KMS-11 (cell line): Measurements from ENCODE around the gene IL1R2.

ENCODE experiments used
- H2AFZ ChIP-seq: fragments of 200-600 bp; sonication (generic); 2 replicates; pipeline ENCODE4 v1.6.1; 2016; ENCODE audit warnings: antibody characterized with exemption, mixed run types, low read depth
- H3K27ac ChIP-seq: fragments of 200-600 bp; sonication (generic); 2 replicates; pipeline ENCODE4 v1.6.1; 2016; ENCODE audit warnings: mild to moderate bottlenecking, mixed run types
- H3K27me3 ChIP-seq: fragments of 200-600 bp; sonication (generic); 2 replicates; pipeline ENCODE4 v1.6.1; 2017; ENCODE audit warnings: mild to moderate bottlenecking, low read depth, mixed run types, moderate library complexity; ENCODE audit not compliant: insufficient read depth
- H3K36me3 ChIP-seq: fragments of 200-600 bp; sonication (generic); 2 replicates; pipeline ENCODE4 v1.6.1; 2017; ENCODE audit warnings: mild to moderate bottlenecking, mixed run types; ENCODE audit not compliant: insufficient read depth
- H3K4me1 ChIP-seq: fragments of 200-600 bp; sonication (generic); 2 replicates; pipeline ENCODE4 v1.6.1; 2016; ENCODE audit warnings: mild to moderate bottlenecking, low read depth, mixed run types; ENCODE audit not compliant: poor library complexity, severe bottlenecking
- H3K4me2 ChIP-seq: fragments of 200-600 bp; sonication (generic); 2 replicates; pipeline ENCODE4 v1.7.0; 2016; ENCODE audit warnings: mild to moderate bottlenecking, mixed run types
- H3K4me3 ChIP-seq: fragments of 200-600 bp; sonication (generic); IDR thresholded peaks from 2 replicates; pipeline ENCODE4 v1.6.1; 2017; ENCODE audit warnings: low read depth, low read length, mixed read lengths; ENCODE audit not compliant: insufficient read depth
- H3K79me2 ChIP-seq: fragments of 200-600 bp; sonication (generic); 2 replicates; pipeline ENCODE4 v1.6.1; 2016; ENCODE audit warnings: low read depth, mixed run types; ENCODE audit not compliant: insufficient read depth
- H3K9ac ChIP-seq: fragments of 200-600 bp; sonication (generic); 2 replicates; pipeline ENCODE4 v1.6.1; 2016; ENCODE audit warnings: mild to moderate bottlenecking, mixed run types
- H4K20me1 ChIP-seq: fragments of 200-600 bp; sonication (generic); 2 replicates; pipeline ENCODE4 v1.6.1; 2016; ENCODE audit warnings: mild to moderate bottlenecking, mixed run types; ENCODE audit not compliant: insufficient read depth
- CTCF ChIP-seq: fragments of 200-600 bp; sonication (generic); conservative IDR thresholded peaks from 2 replicates; pipeline ENCODE4 v1.6.1; 2017; ENCODE audit warnings: low read depth, mild to moderate bottlenecking, antibody characterized with exemption, low read length, moderate library complexity, mixed read lengths

The IL1R2 gene

GRCh38 chr2:101981504-101981903, 10.3 kb upstream of the IL1R2 start:
- no peak overlapping the region for H3K4me3 ChIP-seq
- H3K4me2 ChIP-seq: no peak overlapping the region
- TF ChIP-seq CTCF: no peak
- no peaks in the 10 kb centered on the region for H3K36me3 ChIP-seq
- no peaks in the 10 kb centered on the region for H3K79me2 ChIP-seq
- peaks cover 10% of the 10 kb centered on the region for H3K4me1 ChIP-seq
- no peak overlapping the region for H3K9ac ChIP-seq
- H3K27me3 ChIP-seq: no peaks in the 10 kb centered on the region
- no peaks in the 10 kb centered on the region for H4K20me1 ChIP-seq
- H2AFZ ChIP-seq: no peak overlapping the region
- no peak overlapping the region for H3K27ac ChIP-seq

GRCh38 chr2:101982495-101983029, 9.2 kb upstream of the IL1R2 start:
- Histone ChIP-seq H3K4me2 (no peak overlapping the region), H3K27me3 (no peaks in the 10 kb centered on the region), H3K27ac (no peak overlapping the region), H3K9ac (no peak overlapping the region), H2AFZ (no peak overlapping the region), H3K4me3 (no peak overlapping the region), H3K36me3 (no peaks in the 10 kb centered on the region), H4K20me1 (no peaks in the 10 kb centered on the region), H3K4me1 (no peaks in the 10 kb centered on the region), H3K79me2 (no peaks in the 10 kb centered on the region)
- TF ChIP-seq CTCF: no peak

- TF ChIP-seq CTCF: no peak
- Histone ChIP-seq H3K4me1 (no peaks in the 10 kb centered on the region), H3K4me3 (no peak overlapping the region), H3K9ac (no peak overlapping the region), H3K36me3 (no peaks in the 10 kb centered on the region), H3K27me3 (no peaks in the 10 kb centered on the region), H3K27ac (no peak overlapping the region), H3K4me2 (no peak overlapping the region), H4K20me1 (no peaks in the 10 kb centered on the region), H3K79me2 (no peaks in the 10 kb centered on the region), H2AFZ (no peak overlapping the region)
Measured at GRCh38 chr2:101983486-101983885, 8.3 kb upstream of the IL1R2 start.

GRCh38 chr2:101983928-101984327, 7.8 kb upstream of the IL1R2 start:
- no peak overlapping the region for H3K27ac ChIP-seq
- H3K79me2 ChIP-seq: no peaks in the 10 kb centered on the region
- H3K9ac ChIP-seq: no peak overlapping the region
- H4K20me1 ChIP-seq: no peaks in the 10 kb centered on the region
- no peak for TF ChIP-seq CTCF
- no peaks in the 10 kb centered on the region for H3K36me3 ChIP-seq
- H3K4me2 ChIP-seq: no peak overlapping the region
- H2AFZ ChIP-seq: no peak overlapping the region
- H3K4me1 ChIP-seq: no peaks in the 10 kb centered on the region
- H3K4me3 ChIP-seq: no peak overlapping the region
- H3K27me3 ChIP-seq: no peaks in the 10 kb centered on the region

- H3K4me2 ChIP-seq: no peak overlapping the region
- TF ChIP-seq CTCF: no peak
Measured at GRCh38 chr2:101984656-101985055, 7.1 kb upstream of the IL1R2 start.

More at GRCh38 chr2:101984656-101985055, 7.1 kb upstream of the IL1R2 start:
- Histone ChIP-seq H3K79me2 (no peaks in the 10 kb centered on the region), H3K27me3 (no peaks in the 10 kb centered on the region), H3K36me3 (no peaks in the 10 kb centered on the region), H3K9ac (no peak overlapping the region), H3K4me3 (no peak overlapping the region), H2AFZ (no peak overlapping the region), H3K4me1 (no peaks in the 10 kb centered on the region), H4K20me1 (no peaks in the 10 kb centered on the region), H3K27ac (no peak overlapping the region)
